Measurements from ENCODE around the gene ZNF770.

Gene ZNF770, protein sequence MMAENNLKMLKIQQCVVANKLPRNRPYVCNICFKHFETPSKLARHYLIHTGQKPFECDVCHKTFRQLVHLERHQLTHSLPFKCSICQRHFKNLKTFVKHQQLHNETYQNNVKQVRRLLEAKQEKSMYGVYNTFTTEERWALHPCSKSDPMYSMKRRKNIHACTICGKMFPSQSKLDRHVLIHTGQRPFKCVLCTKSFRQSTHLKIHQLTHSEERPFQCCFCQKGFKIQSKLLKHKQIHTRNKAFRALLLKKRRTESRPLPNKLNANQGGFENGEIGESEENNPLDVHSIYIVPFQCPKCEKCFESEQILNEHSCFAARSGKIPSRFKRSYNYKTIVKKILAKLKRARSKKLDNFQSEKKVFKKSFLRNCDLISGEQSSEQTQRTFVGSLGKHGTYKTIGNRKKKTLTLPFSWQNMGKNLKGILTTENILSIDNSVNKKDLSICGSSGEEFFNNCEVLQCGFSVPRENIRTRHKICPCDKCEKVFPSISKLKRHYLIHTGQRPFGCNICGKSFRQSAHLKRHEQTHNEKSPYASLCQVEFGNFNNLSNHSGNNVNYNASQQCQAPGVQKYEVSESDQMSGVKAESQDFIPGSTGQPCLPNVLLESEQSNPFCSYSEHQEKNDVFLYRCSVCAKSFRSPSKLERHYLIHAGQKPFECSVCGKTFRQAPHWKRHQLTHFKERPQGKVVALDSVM

DNA sequence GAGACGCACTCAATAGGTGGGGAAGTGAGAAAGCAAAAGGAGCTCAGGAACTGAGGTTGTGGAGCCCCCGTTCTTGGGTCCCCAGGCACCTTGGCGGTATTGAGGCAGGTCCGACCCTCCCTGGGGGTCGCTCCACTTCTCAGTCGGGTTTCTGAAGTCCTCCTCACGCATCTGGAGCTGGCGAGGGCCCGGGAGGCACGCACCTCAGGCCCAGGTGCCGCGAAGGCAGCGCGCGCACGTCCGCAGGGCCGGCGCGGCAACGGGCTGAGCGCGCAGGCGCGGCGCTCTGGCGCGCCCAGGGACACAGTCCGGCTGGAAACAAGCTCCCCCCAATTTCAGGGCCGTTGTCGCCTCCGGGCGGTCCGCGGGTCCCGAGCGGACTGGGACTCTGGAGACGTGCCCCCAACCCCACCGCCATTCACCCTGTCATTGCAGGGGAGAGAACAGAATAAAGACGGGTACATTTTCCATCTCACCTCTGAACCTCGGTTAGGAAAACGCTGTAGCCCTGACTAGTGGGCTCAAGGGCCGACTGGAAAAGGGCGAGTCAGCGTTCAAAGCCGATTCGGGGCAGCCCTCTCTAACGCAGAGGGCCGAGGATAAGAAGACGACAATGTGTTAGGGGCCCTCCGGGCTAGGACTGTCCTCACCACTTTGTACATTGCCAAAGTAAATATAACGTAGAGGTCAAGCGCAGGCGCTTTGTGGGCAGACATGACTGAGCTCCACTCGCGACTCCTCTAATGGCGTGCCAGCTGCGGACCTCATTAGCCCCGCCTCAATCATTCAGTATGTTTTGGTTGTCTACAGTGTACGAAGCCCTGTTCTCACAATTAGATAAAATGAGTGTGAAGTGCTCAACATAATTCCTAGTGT is at the start of gene ZNF770:
ZNF770 (minus strand) TSS at position 261 of the 876 bp plus-strand sequence. CDS start 4,853 bp downstream, outside the sequence.
- peak; percentile 96 for DNase-seq

DNA sequence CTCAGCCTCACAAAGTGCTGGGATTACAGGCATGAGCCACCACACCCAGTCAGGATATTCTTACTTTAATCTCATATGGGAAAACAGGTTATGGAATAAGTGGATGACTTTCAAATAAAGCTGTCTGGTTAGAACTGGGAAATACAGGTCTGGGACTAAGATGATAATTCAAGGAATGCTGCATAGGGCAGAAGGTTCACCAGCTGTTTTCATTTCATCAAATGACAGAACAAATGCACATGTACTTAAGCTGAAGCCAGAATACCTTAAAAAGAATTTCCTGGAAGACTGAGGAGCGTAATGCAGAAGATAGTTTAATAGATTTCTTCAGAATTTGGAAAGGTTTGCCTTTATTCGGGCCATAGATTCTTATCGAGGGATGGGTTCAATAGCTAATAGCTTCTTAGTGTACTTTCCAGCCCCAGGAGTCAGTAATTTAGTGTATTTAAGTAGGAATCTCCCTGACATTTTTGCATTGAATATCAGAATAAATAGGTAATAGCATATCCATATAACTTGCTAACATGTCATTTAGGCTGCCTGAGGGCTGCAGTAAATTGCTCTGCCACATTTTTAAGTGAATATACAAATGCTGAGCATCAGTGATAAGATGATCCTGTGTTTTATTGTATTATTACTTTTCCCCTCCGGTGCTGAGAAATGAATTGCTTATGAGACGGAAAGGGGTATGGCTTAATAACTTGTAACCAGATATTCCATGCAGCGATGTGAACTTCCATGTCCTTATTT is 40.3 kb upstream of the ZNF770 start:
- DNase-seq, result no peak

DNA sequence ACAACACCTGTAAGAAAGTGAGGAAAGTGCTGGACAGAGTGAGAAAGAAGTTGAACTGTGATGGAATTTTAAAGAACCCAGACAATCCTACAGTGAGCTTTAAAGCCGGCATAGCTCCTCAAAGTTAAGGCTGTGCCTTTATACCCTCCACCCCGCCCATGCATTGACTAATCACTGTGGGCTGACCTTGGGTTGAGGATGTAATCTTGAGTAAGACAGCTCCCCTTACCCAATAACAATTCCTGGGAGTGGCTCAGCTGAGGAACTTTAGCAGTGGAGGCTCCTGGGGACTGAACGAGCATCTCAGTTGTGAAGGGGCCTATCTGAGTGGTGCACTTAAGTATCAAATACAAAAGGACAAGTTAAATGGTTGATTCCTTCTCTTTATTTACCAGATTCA is 35.7 kb upstream of the ZNF770 start:
- no peak for DNase-seq

DNA sequence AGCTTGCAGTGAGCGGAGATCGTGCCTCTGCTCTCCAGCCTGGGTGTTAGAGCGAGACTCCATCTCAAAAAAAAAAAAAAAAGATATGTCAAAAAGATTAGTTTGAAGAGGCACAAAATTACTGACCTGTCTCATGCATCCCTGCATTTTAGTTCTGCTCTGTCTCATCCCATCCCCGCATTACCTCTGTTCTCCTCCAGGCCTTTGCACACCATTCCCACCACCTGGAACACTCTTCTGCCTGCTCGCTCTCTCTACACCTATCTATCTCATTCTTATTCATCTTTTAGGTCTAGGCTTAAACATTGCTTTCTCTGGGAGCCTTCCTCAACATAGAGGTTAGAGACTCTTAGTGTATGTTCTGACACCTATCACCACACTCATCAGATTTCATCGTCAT is 32.9 kb upstream of the ZNF770 start:
- no peak for DNase-seq

DNA sequence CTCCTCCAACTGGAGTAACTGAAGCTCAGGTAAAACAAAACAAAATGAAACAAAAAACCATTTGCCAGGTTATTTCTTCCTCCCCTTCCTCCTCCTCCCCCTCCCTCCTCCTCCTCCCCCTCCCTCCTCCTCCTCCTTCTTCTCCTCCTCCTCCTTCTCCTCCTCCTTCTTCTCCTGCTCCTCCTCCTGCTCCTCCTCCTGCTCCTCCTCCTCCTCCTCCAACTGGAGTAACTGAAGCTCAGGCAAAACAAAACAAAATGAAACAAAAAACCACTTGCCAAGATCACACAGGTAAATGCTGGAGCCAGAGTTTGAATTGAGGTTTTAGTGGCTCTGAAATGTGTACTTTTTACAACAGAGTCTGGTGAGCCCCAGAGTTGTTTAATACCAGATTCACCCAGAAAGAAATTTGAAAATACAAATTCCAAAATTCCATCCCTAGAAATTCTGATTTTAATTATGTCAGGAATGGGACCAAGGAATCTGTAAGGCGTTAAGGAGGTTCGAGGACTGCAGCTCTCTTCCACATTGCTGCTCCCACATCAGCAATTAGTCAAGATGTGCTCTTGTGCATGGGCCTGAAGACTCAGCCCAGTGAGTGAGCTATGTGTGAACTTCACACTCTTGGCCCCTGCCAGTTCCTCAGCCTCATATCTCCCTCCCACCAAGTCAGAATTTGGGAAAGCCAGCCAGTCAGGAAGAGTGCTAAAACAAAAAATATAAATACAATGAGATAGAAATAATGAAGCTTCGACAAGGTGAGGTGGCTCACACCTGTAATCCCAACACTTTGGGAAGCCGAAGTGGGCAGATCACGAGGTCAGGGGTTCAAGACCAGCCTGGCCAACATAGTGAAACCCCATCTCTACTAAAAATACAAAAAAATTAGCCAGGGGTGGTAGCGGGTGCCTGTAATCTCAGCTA is 31.6 kb upstream of the ZNF770 start:
- DNase-seq, result no peak

DNA sequence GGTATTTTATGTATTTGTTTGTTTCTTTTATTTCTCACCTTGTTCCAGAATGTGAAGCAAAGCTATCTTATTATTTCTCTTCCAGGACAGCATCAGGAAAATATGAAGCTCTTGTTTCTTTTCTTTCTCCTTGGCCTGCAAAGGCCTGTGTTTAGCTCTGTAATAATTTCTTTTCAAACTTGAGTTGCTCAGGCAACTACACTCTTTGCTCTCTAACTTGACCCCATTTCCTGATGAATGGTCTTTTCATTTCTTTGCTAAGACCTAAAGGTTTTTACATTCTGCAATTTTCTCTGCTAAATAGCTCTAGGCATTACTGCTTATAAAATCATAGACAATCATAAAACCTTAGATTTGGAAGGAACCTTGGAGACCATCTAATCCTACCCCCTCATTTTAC is 26.2 kb upstream of the ZNF770 start:
- peak; percentile 11 for DNase-seq

DNA sequence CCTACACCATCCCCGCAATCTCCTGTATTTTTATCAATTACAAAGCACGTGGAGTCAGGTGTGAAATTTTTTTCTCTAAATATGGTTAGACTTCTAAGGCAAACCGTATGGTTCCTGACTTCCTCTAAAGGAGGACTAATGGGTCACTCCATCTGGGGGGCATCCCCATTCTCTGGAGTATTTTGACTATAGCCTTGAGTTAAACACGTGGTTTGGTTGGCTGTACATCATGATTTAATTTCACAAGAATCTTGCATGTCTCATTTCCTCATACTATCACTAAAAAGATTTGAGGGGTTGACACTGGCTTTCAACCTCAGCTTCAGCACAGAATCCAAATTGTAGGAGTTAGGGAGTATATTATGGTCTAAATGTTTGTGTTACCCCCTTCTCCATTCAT is 25.3 kb upstream of the ZNF770 start:
- no peak for DNase-seq

DNA sequence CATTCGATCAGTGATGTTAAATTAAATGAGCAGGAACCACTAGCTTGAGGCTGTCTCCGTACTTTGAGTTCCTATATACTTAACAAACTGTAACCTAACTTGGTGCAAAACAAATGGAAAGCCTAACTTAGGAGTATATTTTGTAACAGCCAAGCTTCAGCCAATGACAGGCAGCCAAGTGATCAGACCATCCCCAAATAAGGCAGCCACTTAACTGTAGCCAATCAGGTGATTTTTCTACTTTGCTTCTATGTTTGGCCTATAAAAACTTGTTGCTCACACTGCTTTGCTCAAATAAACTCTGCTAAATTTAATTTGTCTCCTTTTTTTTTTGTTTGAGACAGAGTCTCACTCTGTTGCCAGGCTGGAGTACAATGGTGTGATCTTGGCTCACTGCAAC is 19.3 kb upstream of the ZNF770 start:
- no peak for DNase-seq

DNA sequence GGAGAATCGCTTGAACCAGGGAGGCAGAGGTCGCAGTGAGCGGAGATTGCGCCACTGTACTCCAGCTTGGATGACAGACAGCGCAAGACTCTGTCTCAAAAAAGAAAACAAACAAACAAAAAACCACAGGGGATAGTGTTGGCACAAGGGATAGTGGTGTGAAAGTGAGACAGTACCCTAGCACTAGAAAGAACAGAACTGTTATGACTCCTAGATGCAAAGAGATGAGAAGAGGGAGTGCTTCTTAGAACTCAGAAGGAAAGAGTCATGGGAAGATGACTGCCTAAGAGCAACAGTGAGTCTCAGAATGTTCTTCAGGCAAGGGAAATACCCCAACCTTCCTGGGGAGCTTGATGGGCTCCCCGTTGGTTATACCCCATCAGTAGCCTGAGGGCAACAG is 17.8 kb upstream of the ZNF770 start:
- no peak for DNase-seq

DNA sequence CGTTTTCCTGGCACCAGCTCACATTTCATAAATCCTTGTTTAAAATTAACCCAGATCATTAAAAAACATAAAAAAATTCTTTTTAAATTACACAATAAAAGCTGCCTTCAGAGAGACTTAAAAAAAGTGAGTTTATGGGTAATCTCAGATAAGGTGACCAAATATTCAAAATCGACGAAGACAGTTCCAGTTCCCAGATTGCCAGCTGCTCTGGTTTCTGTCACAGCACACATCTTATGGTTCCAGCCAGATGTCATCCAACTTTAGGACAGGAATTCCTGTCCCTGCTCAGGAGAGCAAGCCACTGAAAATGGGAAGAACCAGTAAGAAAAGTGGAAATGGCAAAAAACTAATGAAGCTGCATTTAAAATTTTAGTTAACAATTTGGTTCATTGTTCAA is 15.8 kb upstream of the ZNF770 start:
- DNase-seq, result no peak

DNA sequence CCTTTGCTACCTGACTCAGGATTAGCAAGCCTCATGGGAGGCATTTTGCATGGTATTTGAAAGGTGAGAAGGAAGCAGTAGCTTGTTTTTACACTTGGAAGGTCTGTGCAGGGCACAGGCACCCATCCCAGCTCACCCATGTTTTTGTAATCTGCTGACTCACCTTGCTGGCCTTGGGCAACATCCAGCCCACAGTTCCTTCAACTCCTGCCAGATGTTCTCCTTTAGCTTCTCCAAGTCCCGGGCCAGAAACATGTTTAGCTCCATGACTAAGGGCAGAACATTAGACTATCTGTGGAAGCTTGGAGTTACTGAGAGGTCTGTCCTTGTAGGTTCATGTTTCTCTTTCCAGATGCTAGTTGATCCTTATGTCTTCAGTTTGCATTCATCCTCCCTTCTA is 12.4 kb upstream of the ZNF770 start:
- no peak for DNase-seq

DNA sequence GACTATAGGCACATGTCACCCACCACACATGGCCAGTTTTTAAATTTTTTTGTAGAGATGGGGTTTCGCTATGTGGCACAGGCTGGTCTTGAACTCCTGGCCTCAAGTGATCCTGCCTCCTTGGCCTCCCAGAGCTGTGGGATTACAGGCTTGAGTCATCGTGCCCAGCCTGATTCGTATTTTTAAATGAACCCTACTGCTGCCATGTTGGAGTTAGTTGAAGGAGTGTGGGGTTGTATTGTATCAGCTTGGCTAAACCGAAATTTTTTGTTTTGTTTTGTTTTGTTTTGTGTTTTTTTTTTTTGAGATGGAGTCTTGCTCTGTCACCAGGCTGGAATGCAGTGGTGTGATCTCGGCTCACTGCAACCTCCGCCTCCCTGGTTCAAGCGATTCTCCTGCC is 11.8 kb upstream of the ZNF770 start:
- DNase-seq, result no peak

DNA sequence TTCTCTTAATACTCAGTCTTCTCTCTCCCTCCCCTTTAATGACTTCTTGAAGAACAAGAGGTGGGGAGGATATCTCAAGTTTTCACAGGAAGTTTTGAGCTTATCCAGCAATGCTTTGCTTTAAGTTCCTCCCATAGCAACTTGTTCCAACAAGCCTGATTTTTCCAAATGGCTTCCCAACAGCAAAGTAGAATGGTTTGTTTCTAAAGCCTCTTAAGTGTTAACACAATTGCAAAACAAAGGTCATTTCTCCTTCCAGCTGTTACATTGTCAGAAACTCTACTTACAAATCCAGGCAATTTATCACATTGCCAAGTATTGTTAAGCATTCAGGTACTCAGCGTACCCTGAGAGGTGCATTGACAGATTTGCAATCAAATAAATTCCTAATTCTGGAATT is 6.8 kb upstream of the ZNF770 start:
- DNase-seq, result no peak

DNA sequence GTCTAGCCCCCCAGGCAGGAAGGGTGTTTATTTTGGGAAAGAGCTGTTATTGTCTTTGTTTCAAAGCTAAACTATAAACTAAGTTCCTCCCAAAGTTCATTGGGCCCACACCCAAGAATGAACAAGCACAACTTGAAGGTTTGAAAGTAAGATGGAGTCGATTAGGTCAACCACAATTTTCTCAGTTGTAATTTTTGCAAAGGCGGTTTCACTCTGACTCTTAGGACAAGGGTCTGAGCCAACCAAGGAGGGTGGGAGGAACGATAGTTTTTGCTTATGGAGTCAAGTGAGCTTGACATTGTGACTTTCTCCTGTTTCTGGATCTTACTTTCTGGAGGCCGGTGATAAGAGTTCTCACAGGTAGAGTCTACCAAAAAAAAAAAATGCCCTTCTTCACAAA is 5.8 kb upstream of the ZNF770 start:
- DNase-seq, result no peak

DNA sequence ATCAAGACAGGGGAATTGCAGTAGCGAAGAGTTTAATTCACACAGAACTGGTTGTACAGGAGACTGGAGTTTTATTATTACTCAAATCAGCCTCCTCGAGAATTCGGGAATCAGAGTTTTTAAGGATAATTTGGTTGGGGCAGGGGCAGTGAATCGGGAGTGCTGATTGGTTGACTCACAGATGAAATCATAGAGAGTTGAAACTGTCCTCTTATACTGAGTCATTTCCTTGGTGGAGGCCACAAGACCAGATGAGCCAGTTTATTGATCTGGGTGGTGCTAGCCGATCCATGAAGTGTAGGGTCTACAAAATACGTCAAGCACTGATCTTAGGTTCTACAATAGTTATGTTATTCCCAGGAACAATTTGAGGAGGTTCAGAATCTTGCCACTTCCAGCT is 5.3 kb upstream of the ZNF770 start:
- no peak for DNase-seq

DNA sequence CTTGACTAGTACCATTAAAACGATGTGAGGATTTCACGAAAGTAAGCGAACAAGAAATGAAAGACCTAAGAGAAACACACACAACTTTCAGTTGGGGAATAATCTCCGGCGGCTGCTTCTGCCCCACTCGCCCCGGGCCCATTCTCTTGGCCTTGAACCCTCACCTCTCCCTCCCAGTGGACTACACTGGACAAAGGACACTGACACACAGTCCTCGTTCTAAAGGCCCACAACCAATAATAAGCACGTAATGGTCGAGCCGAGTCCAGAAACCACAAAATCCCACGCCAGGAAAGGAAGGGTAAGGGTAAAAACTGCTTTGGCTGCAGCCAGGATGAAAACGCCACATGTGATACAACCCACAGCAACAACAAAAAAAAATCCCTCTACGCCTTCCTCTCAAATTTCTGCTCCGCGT is 469 bp downstream of the ZNF770 start:
- DNase-seq, result no peak

DNA sequence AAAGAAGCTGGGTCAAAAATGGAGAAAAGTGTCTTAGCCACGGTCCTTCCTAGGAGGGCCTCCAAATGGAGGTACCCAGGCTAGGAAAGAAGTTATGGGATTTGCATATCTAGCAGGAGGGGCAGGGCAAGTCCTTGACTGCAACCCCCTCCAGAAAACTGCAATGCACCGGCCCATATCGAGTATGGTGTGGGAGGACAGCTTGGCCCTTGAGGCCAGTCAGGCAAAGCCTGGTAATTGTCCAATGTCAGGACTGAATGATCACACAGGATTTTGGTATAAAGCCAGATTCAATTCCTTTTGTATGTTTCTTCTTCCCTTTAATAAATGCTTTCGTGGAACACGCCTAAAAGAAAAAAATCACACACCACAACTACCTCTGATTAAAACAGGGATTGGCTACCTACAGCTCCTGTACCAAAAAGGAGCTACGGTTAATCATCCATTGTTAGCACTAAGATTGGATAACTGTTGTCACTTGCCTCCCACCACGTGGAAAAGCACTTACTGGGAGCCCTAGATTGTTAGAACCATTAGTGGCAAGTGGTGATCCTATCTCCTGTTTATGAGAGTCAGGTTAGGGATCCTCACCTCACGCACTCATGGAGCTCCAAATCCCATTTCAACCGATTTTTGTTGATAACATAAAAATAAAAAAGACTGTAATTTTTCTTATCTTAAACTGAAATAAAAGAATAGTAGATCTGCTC is 1.2 kb downstream of the ZNF770 start:
- no peak for DNase-seq

DNA sequence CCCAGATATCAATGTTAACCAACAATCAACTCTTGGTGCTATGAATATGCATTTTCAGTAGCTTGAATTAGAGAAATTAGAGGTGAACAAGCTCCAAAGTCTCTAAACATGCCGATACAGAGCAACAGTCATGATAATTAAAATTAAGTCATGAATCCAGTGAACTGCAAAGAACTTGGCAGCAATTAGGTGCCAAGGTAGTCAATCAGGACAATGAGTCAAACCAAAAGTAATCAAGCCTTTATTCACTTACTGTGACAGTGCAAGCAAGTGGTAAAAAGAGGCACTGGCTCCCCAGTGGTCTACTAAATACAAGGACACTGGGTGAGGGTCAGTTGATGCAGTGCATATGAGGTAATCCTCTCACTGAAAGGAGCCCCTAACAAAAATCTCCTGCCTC is 1.8 kb downstream of the ZNF770 start:
- DNase-seq, result no peak

DNA sequence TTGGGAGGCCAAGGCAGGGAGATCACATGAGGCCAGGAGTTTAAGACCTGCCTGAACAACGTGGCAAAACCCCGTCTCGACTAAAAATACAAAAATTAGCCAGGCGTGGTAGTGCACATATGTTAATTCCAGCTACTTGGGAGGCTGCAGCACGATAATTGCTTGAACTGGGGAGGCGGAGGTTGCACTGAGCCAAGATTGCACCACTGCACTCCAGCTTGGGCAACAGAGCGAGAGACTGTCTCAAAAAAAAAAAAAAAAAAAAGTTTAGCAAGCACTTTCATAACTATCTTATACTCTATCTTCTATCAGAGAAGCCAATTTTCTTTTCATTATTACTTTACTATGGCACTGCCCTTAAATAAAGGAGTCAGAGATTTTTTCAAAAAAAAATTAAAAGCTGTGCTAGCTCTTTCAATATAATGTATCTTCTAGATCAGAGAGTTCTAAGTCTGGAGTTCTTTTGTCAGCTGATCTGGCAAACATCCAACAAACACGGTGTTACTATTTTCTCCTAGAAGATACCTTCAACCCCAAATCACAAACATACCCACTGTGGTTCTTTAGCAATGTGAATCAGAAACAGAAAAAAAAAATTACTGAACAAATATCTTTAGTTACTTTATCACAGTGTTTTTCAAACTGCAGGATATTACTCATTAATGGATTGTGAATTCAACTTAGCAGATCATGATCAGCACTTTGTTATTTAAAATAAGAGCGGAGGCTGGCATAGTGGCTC is 3.0 kb downstream of the ZNF770 start:
- no peak for DNase-seq

DNA sequence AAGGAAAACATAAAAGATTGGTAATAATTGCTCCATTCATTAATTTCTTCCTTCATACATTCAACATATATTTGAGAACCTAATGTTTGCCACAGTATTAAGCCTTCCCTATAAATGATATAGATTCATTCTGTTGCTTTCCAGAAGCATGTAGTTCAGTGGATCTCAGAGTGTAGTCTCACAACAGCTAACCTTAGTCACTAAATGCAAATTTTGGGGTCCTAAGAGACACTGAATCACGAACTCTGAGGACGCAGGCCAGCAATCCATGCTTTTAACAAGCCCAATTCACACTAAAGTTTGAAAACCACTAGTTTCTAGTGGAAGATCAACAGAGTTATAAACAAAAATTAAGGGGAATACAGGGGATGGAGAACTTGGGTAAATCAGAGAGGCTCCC is 11.3 kb downstream of the ZNF770 start:
- no peak for DNase-seq

Measured in retina (tissue), 1 donor.